ENCODE results near the gene PDE4D. TPM values are rescaled to one million over a fixed set of nuclear protein-coding genes. Genes with fewer than 3 reads are reported as not detected.

PDE4D gene
- total RNA-seq, 1 experiment from 2014 or later, result 3.3 TPM

- Mint-ChIP-seq H3K36me3 (0 out of 2 replicates have a peak, but pooled peaks cover 2% of the 10 kb centered on the region), H3K4me3 (no peak overlapping the region), H3K9me3 (peaks cover 9% of the 10 kb centered on the region; the same call in 1 of the 2 replicates), H3K27me3 (ENCODE audit: low read depth) (no peaks in the 10 kb centered on the region), H3K27ac (no peak overlapping the region), H3K4me1 (peaks cover 42% of the 10 kb centered on the region)
- ATAC-seq (no peak), DNase-seq (ENCODE audit: low spot score) (no peak)
- ChIA-PET CTCF (interaction anchor here (1.2 kb wide), 1 partner anchor 25 kb away, joined by 6 read pairs; no protein-coding TSS in a partner anchor), POLR2A (no interaction called here)
- no peak for TF ChIP-seq HMGXB4 (CRISPR knock-in tag; IDR thresholded peaks at IDR 0.05)
Measured at GRCh38 chr5:59698207-59699178, 195.0 kb downstream of the PDE4D start.

GRCh38 chr5:59694411-59694810 is 199.1 kb downstream of the PDE4D start:
- no peak for TF ChIP-seq MAX (CRISPR knock-in tag; IDR thresholded peaks at IDR 0.05)
- TF ChIP-seq FOXJ3 (CRISPR knock-in tag; IDR thresholded peaks at IDR 0.05; ENCODE audit: borderline replicate concordance), result no peak
- TF ChIP-seq ZNF317 (CRISPR knock-in tag; IDR thresholded peaks at IDR 0.05; ENCODE audit: borderline replicate concordance, low read depth), result no peak
- TF ChIP-seq ZNF232 (CRISPR knock-in tag; IDR thresholded peaks at IDR 0.05), result no peak
- TF ChIP-seq NFATC4 (CRISPR knock-in tag; IDR thresholded peaks at IDR 0.05), result no peak
- no peak for TF ChIP-seq USF2 (CRISPR knock-in tag; IDR thresholded peaks at IDR 0.05)
- no peak for TF ChIP-seq E2F1 (CRISPR knock-in tag; IDR thresholded peaks at IDR 0.05)
- no peak for TF ChIP-seq PRDM15 (CRISPR knock-in tag; IDR thresholded peaks at IDR 0.05)
- TF ChIP-seq GTF2I (CRISPR knock-in tag; conservative IDR thresholded peaks at IDR 0.05), result no peak
- TF ChIP-seq NR3C1 (CRISPR knock-in tag; conservative IDR thresholded peaks at IDR 0.05; ENCODE audit: low read depth), result no peak
- TF ChIP-seq ZMAT4 (CRISPR knock-in tag; IDR thresholded peaks at IDR 0.05), result no peak
- TF ChIP-seq SP1 (CRISPR knock-in tag; conservative IDR thresholded peaks at IDR 0.05), result no peak
- no peak for TF ChIP-seq ZNF416 (CRISPR knock-in tag; IDR thresholded peaks at IDR 0.05)
- no peak for TF ChIP-seq CDX4 (CRISPR knock-in tag; IDR thresholded peaks at IDR 0.05; ENCODE audit: borderline replicate concordance)
- no peak for TF ChIP-seq AFF4 (CRISPR knock-in tag; IDR thresholded peaks at IDR 0.05; ENCODE audit: borderline replicate concordance)
- no peak for TF ChIP-seq ESRRA (CRISPR knock-in tag; IDR thresholded peaks at IDR 0.05; ENCODE audit: borderline replicate concordance)
- no peak for TF ChIP-seq MLX (CRISPR knock-in tag; IDR thresholded peaks at IDR 0.05)
- no peak overlapping the region for H3K27ac Mint-ChIP-seq
- H3K4me1 Mint-ChIP-seq, result peaks cover 36% of the 10 kb centered on the region
- peaks cover 24% of the 10 kb centered on the region for H3K9me3 Mint-ChIP-seq
- H3K27me3 Mint-ChIP-seq (ENCODE audit: low read depth), result no peaks in the 10 kb centered on the region
- ChIA-PET CTCF (no interaction called here), POLR2A (no interaction called here)
- peaks cover 14% of the 10 kb centered on the region for H3K36me3 Mint-ChIP-seq
- no peak for DNase-seq (ENCODE audit: low spot score)
- H3K4me3 Mint-ChIP-seq, result no peak overlapping the region
- no peak for ATAC-seq
